Stimulated activated CD4-positive, alpha-beta T cell treated with anti-CD3 and anti-CD28 coated beads, Interleukin-2, amount 100 ng/mL, for 24 hours (primary cell): ENCODE data around the gene COPS3.
A peak's percentile ranks its signal among the peaks of the same experiment; 100 is the strongest.

Experiments used
- DNase-seq, 2 donors: peaks; one replicate each; pipeline ENCODE4 v3.0.0-alpha.2; 2020

The COPS3 gene

DNA sequence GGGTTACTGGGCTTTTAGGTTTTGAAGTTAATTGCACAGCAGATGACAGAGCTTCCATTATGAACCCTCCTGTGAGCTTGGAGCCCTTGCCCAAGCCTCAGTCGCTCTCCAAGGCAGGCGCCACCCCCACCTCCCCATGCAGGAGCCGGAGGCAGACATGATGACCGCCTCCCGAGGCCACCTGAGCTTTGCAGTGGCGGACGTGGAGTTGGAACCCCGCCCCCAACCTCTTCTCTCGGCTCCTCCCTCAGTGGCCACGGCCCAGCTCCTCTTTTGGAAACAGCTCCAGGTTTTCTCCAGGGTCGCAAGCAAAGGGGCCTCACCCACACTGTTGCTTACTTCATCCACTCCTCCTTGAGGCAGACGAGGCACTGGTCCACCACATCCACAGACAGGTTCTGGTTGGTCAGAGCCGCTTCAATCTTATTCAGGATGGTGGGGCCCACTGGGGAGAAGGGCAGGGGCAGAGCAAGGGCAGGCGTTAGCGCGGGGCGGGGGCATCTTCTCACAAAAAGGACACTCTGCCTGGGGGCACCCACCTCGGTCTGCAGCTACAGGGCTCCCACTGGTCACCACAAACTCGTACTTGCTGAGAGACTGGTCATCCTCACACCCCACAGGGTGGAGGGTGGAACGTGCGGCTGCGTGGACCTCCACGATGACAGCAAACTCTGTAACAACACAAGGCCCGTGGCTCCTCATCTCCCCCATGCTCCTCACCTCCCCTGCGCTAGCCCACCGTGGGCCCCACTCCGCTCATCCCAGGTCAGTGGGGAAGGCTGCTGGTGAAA is 66.2 kb downstream of the COPS3 start:
- no peak for DNase-seq

DNA sequence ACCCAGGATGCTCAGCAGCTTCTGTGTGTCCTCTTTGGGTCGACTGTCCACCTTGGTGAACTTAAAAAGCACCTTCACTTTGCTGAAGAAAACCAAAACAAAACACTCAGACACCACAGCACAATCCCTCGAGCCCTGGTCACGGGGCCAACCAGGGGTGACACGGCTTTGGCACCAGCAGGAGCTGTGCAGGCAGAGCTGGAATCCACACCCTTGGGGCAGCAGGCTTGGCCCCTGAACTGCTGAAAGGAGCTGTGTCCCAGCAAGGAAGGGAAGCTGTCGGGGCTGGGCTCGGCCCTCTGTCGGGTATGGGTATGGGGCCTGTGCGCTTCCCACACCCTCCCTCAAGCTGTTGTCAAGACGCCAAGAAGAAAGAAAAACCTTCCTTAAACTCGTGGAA is 67.3 kb downstream of the COPS3 start:
- no peak for DNase-seq

DNA sequence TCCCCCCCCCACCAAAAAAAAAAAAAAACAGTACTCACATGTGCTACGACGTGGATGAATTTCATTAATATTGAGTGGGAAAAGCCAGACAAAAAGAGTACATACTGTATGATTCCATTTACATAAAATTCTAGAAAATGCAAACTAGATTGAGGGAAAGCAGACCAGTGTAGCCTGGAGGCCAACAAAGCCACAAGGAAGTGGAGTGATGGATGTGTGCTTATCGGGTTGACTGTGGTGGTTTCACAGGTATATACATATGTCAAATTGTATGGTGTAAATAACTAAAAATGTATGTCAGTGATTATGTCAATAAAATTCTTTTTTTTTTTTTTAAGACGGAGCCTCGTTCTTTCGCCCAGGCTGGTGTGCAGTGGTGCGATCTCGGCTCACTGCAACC is 73.0 kb downstream of the COPS3 start:
- no peak for DNase-seq

DNA sequence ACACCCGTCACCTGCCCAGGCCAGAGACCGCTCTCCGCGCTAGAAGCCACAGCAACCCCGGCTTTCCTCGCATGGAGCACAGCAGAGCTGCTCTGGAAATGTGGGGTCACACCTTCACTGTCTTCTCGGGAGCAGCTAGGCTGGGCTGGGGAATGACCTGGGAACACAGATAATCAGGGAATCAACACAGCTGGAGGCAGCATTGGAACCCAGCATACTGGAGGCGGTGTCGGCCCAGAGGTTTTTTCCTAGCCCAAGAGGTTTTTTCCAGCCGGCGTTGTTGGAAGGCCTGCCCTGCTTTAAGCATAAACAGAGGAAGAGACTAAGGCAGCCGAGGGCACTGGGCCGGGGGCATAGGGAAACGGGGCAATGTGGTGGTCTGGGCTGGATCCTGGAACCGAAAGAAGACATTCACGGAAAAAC is 74.1 kb downstream of the COPS3 start:
- no peak for DNase-seq

DNA sequence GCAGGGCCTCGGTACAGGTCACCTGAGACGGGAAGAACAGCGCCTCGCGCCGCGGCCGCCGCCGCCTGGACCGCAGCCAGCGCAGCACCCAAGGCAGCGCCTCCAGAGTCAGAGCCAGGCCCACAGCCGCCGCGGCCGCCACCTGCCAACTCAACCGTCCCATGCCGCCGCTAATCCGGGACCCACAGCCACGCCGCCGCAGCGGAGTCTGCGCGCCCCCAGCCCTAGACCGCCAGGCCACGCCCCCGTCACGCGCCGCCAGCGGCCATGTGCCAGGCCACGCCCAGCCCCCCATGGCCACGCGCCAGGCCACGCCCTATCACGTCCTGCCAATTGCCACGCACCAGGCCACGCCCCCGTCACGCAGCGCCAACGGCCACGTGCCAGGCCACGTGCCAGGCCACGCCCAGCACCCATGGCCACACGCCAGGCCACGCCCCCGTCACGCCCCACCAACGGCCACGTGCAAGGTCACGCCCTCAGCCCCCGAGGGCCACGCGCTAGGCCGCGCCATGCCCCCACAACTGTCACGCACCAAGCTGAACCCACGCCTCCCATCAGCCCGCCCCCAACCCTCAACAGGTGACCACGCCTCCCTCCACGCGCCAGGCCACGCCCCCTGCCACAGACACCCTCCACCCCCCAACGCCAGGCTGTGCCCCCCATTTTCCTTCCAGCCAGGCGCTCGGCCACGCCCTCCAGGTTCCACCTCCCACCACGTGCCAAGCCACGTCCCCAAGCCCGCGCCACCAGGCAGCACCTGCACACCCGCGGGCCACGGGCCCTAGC is 74.7 kb downstream of the COPS3 start, which contains the start of gene PLD6:
PLD6 (minus strand) TSS at position 210 of the 789 bp plus-strand sequence; CDS start at position 163, 47 bp downstream.
- DNase-seq, result peak; percentile 94

DNA sequence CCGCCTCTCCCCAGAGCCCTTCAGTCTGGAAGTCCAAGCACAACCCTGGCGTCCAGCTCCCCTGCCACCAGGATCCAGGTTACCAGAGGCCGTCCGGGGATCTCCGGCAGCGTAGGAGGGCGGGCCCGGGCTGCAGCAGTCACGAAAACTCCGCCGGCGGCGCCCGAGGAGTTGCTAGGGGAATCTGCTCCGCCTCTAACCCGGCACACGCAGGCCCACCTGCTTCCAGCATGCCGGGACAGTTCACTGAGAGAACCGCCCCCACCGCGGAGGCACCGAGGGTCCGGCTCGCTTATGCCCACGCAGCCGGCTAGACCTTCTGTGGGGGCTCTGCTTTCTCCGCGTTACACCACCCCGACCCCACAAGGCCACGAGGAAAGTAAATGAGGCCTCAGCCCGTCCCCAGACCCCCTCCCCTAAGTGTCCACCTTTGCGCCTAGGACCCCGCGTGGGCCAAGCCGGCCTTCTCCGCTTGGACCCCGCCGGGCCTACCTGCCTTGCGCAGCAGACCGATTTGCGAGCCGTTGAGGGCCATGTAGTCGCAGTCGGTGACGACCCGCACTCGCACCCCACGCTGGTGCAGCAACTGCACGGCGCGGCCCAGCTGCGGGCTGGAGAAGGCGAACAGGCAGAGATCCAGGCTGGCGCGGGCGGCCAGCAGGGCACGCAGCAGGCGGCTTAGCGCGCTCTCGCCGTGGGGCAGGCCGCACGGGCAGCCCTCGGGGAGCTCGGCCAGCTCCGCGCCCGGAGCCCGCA is 75.5 kb downstream of the COPS3 start:
- DNase-seq, result peak; percentile 74

DNA sequence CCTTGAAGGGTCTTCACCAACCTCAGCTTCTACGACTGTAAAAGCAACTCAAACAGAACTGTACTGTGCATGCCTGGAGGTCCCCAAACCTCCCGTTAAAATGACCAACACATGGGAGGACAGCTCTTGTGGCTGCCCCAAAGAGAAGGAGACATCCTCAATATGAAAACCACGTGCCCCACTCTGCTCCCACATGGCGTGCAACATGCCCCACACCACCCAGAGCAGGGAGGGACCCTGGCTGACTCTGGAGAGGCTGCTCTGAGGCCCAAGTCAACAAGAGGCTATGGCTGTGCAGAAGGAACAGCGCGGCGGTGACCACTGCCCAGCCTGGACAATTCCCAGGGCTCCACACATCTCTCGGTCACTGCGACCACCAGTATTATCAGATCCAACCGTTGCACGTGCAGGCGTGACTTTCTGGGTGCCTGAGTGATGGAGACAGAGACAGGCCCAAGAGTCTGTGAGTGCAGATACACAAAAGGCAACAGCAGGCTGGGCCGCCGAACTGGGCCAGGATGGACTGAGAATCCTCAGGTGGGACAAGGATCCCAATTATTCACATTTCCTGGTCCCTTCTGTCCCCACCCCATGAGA is 76.3 kb downstream of the COPS3 start:
- no peak for DNase-seq

DNA sequence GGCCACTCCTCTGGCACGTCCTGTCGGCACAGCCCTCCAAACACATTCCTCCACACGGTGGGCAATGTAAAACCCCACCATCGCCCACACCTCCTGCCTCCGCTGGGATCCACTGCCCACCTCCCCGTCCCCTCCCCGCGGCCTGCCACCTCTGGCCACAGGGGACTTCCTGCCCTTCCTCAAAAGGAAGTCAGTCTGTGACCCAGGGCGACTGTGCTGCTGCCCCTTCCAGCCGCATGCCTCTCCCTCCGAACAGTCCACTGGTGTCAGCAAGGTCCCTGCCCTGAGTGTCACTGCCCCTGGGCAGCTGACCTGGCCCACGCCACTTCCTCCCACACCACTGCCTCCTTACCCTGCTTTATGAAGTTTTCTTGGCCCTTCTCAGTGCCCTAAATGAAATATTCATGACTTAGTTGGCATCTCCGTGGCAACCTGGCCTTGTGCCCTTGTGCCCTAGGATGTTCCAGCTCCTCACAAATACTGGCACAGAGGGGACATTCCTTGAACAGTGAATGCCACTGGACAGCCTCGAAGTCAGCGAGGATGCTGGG is 76.9 kb downstream of the COPS3 start:
- DNase-seq, result no peak

DNA sequence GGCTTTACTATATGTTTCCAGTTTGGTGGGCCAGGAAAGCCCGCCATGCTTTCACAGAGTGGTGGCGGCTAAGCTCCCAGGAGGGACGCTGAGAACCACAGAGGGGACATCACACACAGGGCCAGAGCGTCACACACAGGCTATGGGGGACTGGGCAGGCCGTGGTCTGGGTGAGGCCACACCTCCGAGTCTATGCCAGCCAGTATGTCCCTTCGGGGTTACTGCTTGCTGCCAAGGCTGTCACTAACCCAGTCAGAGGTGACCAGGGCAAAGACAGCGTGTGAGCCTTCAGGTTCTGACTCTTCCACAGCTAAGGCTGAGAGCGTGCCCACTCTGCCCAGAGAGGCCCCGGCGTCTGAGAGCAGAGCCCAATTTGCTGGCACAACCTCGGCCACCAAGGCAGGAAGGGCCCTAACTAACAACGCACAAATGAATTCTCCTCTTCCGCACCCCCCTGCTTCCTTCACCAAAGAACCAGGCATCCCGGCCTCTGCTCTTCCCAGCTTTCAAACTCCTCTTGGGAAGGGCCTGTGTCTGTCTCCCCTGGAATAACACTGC is 77.8 kb downstream of the COPS3 start:
- no peak for DNase-seq

DNA sequence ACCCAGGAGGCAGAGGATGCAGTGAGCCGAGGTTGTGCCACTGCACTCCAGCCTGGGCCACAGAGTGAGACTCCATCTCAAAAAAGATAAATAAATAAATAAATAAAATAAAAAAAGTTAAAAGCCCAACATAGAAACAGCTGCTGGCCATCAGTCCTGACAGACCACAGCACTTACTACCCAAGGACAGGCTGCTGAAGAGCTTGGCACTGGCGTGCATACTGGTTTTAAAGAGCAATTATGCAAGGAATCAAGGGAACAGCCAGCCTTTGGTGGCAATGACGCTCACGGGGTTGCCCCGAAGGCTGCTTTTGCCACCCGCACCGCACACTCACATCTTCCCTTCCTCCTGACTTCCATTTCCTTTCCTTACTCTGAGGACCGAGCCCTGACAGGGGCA is 79.1 kb downstream of the COPS3 start:
- DNase-seq, result no peak

DNA sequence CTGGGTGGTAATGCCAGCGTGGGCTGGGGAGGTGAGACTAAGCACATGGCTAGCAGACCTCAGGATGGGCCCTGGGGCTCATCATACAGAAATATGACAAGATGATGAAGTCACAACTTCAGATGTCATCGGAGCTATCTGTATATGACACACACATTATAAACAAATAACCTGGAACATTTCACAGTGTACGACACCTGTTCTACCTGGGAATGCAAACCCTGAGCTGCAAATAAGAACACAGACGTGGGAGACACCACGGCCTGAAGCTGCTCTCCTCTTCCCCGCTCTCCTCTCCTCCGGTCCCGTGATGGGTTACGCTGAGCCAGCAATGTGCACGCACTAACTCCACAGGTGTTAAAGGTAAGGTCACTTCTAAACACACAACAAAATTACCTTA is 79.8 kb downstream of the COPS3 start:
- no peak for DNase-seq

DNA sequence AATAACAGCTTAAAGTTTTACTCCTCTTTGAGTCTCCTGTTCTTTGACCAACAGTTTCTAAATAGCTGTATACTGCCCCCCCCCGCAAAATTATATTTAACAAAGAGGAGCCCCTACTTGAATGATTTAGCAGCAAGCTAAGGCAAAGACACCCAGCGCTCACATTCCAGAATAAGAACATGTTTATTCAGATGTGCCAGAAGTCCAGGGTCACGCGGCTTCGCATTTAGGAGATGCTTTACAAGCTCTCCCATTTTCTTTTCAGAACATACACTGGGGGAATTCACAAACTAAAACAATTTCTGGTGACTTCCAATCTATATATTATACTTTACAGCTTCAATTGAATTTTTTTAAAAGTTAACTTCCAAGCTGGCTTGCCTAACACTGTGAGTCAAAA is 80.2 kb downstream of the COPS3 start:
- DNase-seq, result no peak

DNA sequence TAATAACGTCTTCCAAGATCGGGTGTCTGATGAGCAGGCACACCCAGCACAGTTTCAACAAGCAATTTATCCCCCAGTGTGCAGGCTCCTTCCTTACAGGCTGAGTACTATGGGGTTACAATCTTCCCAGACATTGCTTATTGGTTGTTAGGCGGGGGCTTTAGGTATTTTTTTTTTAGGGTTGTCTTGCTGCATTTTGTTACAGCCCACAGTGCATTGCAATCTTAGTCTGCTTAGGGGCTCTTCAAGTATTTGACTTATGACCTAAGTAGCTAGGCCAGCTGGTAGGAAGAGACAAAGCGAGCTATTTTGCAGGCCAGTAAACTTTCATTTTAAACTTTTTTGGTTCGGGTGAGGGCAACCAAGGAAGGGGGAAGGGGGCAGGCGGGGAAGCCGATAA is 80.7 kb downstream of the COPS3 start:
- DNase-seq, result no peak

DNA sequence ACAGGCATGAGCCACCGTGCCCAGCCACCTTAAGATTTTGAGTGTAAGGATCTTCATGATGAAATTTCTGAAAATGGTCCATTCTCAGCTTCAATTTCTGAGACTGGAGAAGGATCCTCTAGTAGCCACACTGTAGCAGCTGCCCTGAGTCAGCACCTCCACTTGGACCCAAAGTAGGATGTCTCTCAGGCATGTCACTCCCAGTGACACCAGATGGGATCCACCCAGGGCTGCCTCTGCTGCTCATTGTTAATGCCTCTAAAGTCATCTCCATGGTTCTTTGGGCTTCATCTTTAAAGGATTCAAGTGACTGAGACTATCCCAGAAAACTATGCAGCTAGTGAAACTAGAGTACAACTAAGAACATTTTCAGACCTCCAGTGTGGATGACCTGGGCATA is 82.8 kb downstream of the COPS3 start:
- no peak for DNase-seq

DNA sequence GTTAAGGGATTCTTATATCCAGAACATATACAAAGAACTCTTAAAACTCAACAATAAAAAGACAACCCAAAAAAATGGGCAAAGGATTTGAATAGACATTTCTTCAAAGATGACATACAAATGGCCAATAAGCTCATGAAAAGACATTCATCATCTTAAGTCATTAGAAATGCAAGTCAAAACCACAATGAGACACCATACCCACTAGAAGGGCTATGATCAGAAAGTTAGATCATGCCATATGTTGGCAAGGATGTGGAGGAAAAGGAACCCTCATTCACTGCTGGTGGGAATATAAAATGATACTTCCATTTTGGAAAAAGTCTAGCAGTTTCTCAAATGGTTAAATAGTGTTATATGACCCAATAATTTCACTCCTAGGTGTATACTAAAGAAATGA is 84.3 kb downstream of the COPS3 start:
- no peak for DNase-seq
